NCI-H2081 (cell line): ENCODE data around the gene MFAP2.
A peak's percentile ranks its signal among the peaks of the same experiment; 100 is the strongest.
"Not testable (repeated sequence)": the region's sequence is repeated elsewhere in the genome, so short reads cannot be mapped to it uniquely, and the experiment has no call there.

ENCODE experiments used
- DNase-seq, 2 experiments: peaks; one replicate each; lab custom pipeline; 2025; lab: John Stamatoyannopoulos, UW

The MFAP2 gene

GRCh38 chr1:16961297-16962133 lies 18.9 kb downstream of the MFAP2 start:
- DNase-seq: no peak

GRCh38 chr1:16960560-16961296 lies 19.7 kb downstream of the MFAP2 start:
- peak; percentile 81 to 87 for DNase-seq

GRCh38 chr1:16958475-16958874 lies 21.9 kb downstream of the MFAP2 start:
- DNase-seq: no peak

GRCh38 chr1:16957731-16958130 lies 22.7 kb downstream of the MFAP2 start:
- DNase-seq: no peak

- DNase-seq: no peak
These were observed 23.6 kb downstream of the MFAP2 start for GRCh38 chr1:16956775-16957174.

- DNase-seq: no peak
These were observed 25.2 kb downstream of the MFAP2 start for GRCh38 chr1:16955186-16955585.

- DNase-seq: no peak
These were observed 25.8 kb downstream of the MFAP2 start for GRCh38 chr1:16954579-16954978.

- not testable (repeated sequence) for DNase-seq
These were observed 28.0 kb downstream of the MFAP2 start for GRCh38 chr1:16952376-16952775.

- DNase-seq: not testable (repeated sequence)
These were observed 31.4 kb downstream of the MFAP2 start for GRCh38 chr1:16949026-16949425.

GRCh38 chr1:16948282-16948891 lies 32.0 kb downstream of the MFAP2 start:
- peak in 1 of 2 experiments; percentile 25 for DNase-seq

GRCh38 chr1:16946646-16947045 lies 33.8 kb downstream of the MFAP2 start:
- DNase-seq: no peak

- DNase-seq: not testable (repeated sequence)
These were observed 34.2 kb downstream of the MFAP2 start for GRCh38 chr1:16946185-16946584.

GRCh38 chr1:16945512-16945911 lies 34.9 kb downstream of the MFAP2 start:
- not testable (repeated sequence) for DNase-seq

- DNase-seq: no peak
These were observed 36.4 kb downstream of the MFAP2 start for GRCh38 chr1:16944038-16944437.

GRCh38 chr1:16939386-16940180 lies 40.8 kb downstream of the MFAP2 start:
- DNase-seq: not testable (repeated sequence)

- no peak for DNase-seq
These were observed 41.8 kb downstream of the MFAP2 start for GRCh38 chr1:16938351-16939321.

GRCh38 chr1:16936580-16936979 lies 43.8 kb downstream of the MFAP2 start:
- not testable (repeated sequence) for DNase-seq

GRCh38 chr1:16933945-16934344 lies 46.5 kb downstream of the MFAP2 start:
- DNase-seq: not testable (repeated sequence)

- not testable (repeated sequence) for DNase-seq
These were observed 49.0 kb downstream of the MFAP2 start for GRCh38 chr1:16931206-16931934.
